SK-N-SH treated with all-trans-retinoic acid at 6 μM for 48 hours (cell line): ENCODE data around the gene RING1.
A peak's percentile ranks its signal among the peaks of the same experiment; 100 is the strongest.

Source experiments
- ATAC-seq: fragments of 200-7000 bp; cut with Tn5 transposase; 3 replicates; pipeline ENCODE4 v1.9.1; 2020; ENCODE audit warnings: mild to moderate bottlenecking, moderate library complexity
- ARNTL ChIP-seq: fragments of 450-650 bp; formaldehyde crosslinking; IDR thresholded peaks from 2 replicates; pipeline ENCODE4 v1.5.0; 2020; ENCODE audit warnings: low read depth, mild to moderate bottlenecking, moderate library complexity, borderline replicate concordance
- BACH2 ChIP-seq: fragments of 250-450 bp; sonication (Bioruptor Pico); IDR thresholded peaks from 2 replicates; pipeline ENCODE4 v1.9.0; 2021; ENCODE audit warnings: mild to moderate bottlenecking, borderline replicate concordance
- CREB5 ChIP-seq: fragments of 250-450 bp; sonication (Bioruptor Pico); IDR thresholded peaks from 2 replicates; pipeline ENCODE4 v1.5.1; 2020; ENCODE audit warnings: low read depth, mild to moderate bottlenecking, moderate library complexity
- CSDC2 ChIP-seq: fragments of 250-450 bp; sonication (Bioruptor Pico); IDR thresholded peaks from 2 replicates; pipeline ENCODE4 v1.5.0; 2020; ENCODE audit warnings: mild to moderate bottlenecking, moderate library complexity
- CSRNP3 ChIP-seq: fragments of 250-450 bp; sonication (Bioruptor Pico); IDR thresholded peaks from 2 replicates; pipeline ENCODE4 v1.5.1; 2021; ENCODE audit warnings: mild to moderate bottlenecking, moderate library complexity
- ESRRG ChIP-seq: fragments of 250-450 bp; sonication (Bioruptor Pico); IDR thresholded peaks from 2 replicates; pipeline ENCODE4 v1.6.1; 2021; ENCODE audit warnings: mild to moderate bottlenecking
- GLIS3 ChIP-seq: fragments of 250-450 bp; sonication (Bioruptor Pico); IDR thresholded peaks from 2 replicates; pipeline ENCODE4 v1.5.0; 2020; ENCODE audit warnings: mild to moderate bottlenecking, moderate library complexity
- ISL1 ChIP-seq: fragments of 250-450 bp; sonication (Bioruptor Pico); IDR thresholded peaks from 2 replicates; pipeline ENCODE4 v2.1.2; 2022; ENCODE audit warnings: mild to moderate bottlenecking, moderate library complexity
- OSR1 ChIP-seq: fragments of 250-450 bp; sonication (Bioruptor Pico); IDR thresholded peaks from 2 replicates; pipeline ENCODE4 v1.8.0; 2022; ENCODE audit warnings: moderate library complexity, mild to moderate bottlenecking, inconsistent platforms
- PATZ1 ChIP-seq: fragments of 250-450 bp; sonication (Bioruptor Pico); IDR thresholded peaks from 2 replicates; pipeline ENCODE4 v1.8.0; 2020; ENCODE audit warnings: mild to moderate bottlenecking, moderate library complexity, borderline replicate concordance
- POU6F1 ChIP-seq: fragments of 250-450 bp; sonication (Bioruptor Pico); IDR thresholded peaks from 2 replicates; pipeline ENCODE4 v1.8.0; 2021; ENCODE audit warnings: low read depth, mild to moderate bottlenecking, moderate library complexity, borderline replicate concordance
- PPARA ChIP-seq: fragments of 250-450 bp; sonication (Bioruptor Pico); IDR thresholded peaks from 2 replicates; pipeline ENCODE4 v1.5.0; 2020; ENCODE audit warnings: mild to moderate bottlenecking, borderline replicate concordance
- RARB ChIP-seq: fragments of 250-450 bp; sonication (Bioruptor Pico); IDR thresholded peaks from 2 replicates; pipeline ENCODE4 v1.8.0; 2021; ENCODE audit warnings: mild to moderate bottlenecking, moderate library complexity
- TCF4 ChIP-seq: fragments of 250-450 bp; sonication (Bioruptor Pico); IDR thresholded peaks from 2 replicates; pipeline ENCODE4 v1.8.0; 2021; ENCODE audit warnings: mild to moderate bottlenecking, moderate library complexity, borderline replicate concordance
- TOX ChIP-seq: fragments of 250-450 bp; sonication (Bioruptor Pico); IDR thresholded peaks from 2 replicates; pipeline ENCODE4 v1.8.0; 2021; ENCODE audit warnings: mild to moderate bottlenecking, moderate library complexity, borderline replicate concordance
- ZFP30 ChIP-seq: fragments of 450-650 bp; formaldehyde crosslinking; IDR thresholded peaks from 2 replicates; pipeline ENCODE4 v1.5.0; 2022; ENCODE audit warnings: mild to moderate bottlenecking, moderate library complexity
- ZNF565 ChIP-seq: fragments of 450-650 bp; formaldehyde crosslinking; conservative IDR thresholded peaks from 2 replicates; pipeline ENCODE4 v1.5.0; 2020; ENCODE audit warnings: low read depth, mild to moderate bottlenecking, moderate library complexity
- ZNF8 ChIP-seq: fragments of 450-650 bp; formaldehyde crosslinking; IDR thresholded peaks from 2 replicates; pipeline ENCODE4 v1.5.0; 2020; ENCODE audit warnings: mild to moderate bottlenecking, moderate library complexity

RING1 gene

GRCh38 chr6:33207552-33208090 lies 679 bp upstream of the RING1 start:
- TF ChIP-seq CSRNP3 (CRISPR knock-in tag) (no peak), GLIS3 (no peak), OSR1 (CRISPR knock-in tag) (no peak), PPARA (CRISPR knock-in tag) (no peak), CREB5 (CRISPR knock-in tag) (no peak), ZNF565 (no peak)
- peak; percentile 56 for ATAC-seq

- ATAC-seq: no peak
- TF ChIP-seq GLIS3: no peak
- TF ChIP-seq, all 23 proteins: peak for 0
These were observed 1.6 kb downstream of the RING1 start for GRCh38 chr6:33209856-33210255.

GRCh38 chr6:33211136-33211535 lies 2.8 kb downstream of the RING1 start:
- TF ChIP-seq CSDC2: no peak
- TF ChIP-seq ZFP30 (CRISPR knock-in tag): no peak
- no peak for TF ChIP-seq BACH2 (CRISPR knock-in tag)
- TF ChIP-seq ESRRG (CRISPR knock-in tag): no peak
- no peak for TF ChIP-seq POU6F1 (CRISPR knock-in tag)
- no peak for TF ChIP-seq ARNTL
- TF ChIP-seq TCF4 (CRISPR knock-in tag): no peak
- ATAC-seq: no peak

GRCh38 chr6:33211666-33212422 lies 3.5 kb downstream of the RING1 start:
- ATAC-seq: no peak

GRCh38 chr6:33212857-33213165 lies 4.5 kb downstream of the RING1 start:
- no peak for ATAC-seq
- no peak for TF ChIP-seq BACH2 (CRISPR knock-in tag)
- TF ChIP-seq ARNTL: no peak
- TF ChIP-seq, all 23 proteins: peak for 0

More at GRCh38 chr6:33211666-33212422, 3.5 kb downstream of the RING1 start:
- no peak for TF ChIP-seq POU6F1 (CRISPR knock-in tag)
- TF ChIP-seq TOX (CRISPR knock-in tag): no peak
- no peak for TF ChIP-seq ISL1 (CRISPR knock-in tag)
- TF ChIP-seq ARNTL: no peak
- TF ChIP-seq BACH2 (CRISPR knock-in tag): no peak

GRCh38 chr6:33213166-33213988 lies 5.1 kb downstream of the RING1 start:
- ATAC-seq: peak; percentile 64
- TF ChIP-seq ISL1 (CRISPR knock-in tag): no peak
- TF ChIP-seq ESRRG (CRISPR knock-in tag): no peak
- no peak for TF ChIP-seq BACH2 (CRISPR knock-in tag)
- no peak for TF ChIP-seq TOX (CRISPR knock-in tag)
- TF ChIP-seq GLIS3: peak; percentile 61; the same call in 1 of the 2 replicates
- TF ChIP-seq ZNF8 (CRISPR knock-in tag): no peak
- TF ChIP-seq PATZ1 (CRISPR knock-in tag): peak; percentile 50; the same call in 1 of the 2 replicates
- TF ChIP-seq RARB: no peak
- no peak for TF ChIP-seq POU6F1 (CRISPR knock-in tag)
